Mesothelial cell of epicardium (in vitro differentiated cells): ENCODE data around the gene PYM1. TPM values are rescaled to one million over a fixed set of nuclear protein-coding genes. Genes with fewer than 3 reads are reported as not detected.

Experiments
- DNase-seq, 2 experiments: peaks; one replicate each; pipeline ENCODE4 v3.0.0; 2021; ENCODE audit warnings: low spot score in 2 of 2; ENCODE audit not compliant: unreplicated experiment in 2 of 2
- H3K27ac Mint-ChIP-seq: 2 replicates; pipeline ENCODE4 v1.8.0; 2021; ENCODE audit warnings: mixed read lengths
- H3K27me3 Mint-ChIP-seq: 2 replicates; pipeline ENCODE4 v1.8.0; 2021; ENCODE audit warnings: low read depth, mixed read lengths
- H3K36me3 Mint-ChIP-seq: 2 replicates; pipeline ENCODE4 v1.8.0; 2021; ENCODE audit warnings: mixed read lengths
- H3K4me1 Mint-ChIP-seq: 2 replicates; pipeline ENCODE4 v1.8.0; 2021; ENCODE audit warnings: mixed read lengths
- H3K4me3 Mint-ChIP-seq: 2 replicates; pipeline ENCODE4 v1.8.0; 2021; ENCODE audit warnings: mild to moderate bottlenecking, moderate library complexity, mixed read lengths
- H3K9me3 Mint-ChIP-seq: 2 replicates; pipeline ENCODE4 v1.8.0; 2021; ENCODE audit warnings: mixed read lengths
- CTCF ChIP-seq: fragments of 200-600 bp; sonication (generic); IDR thresholded peaks from one replicate; pipeline ENCODE4 v1.5.0; 2021; ENCODE audit warnings: antibody characterized with exemption; ENCODE audit not compliant: unreplicated experiment
- total RNA-seq: library from RNA; stranded (reverse); gene quantifications from 3 replicates; pipeline ENCODE4 v1.2.1, GENCODE V29; 2021

The PYM1 gene
- total RNA-seq, 1 donor from 2014 or later = 22.9 TPM

DNA sequence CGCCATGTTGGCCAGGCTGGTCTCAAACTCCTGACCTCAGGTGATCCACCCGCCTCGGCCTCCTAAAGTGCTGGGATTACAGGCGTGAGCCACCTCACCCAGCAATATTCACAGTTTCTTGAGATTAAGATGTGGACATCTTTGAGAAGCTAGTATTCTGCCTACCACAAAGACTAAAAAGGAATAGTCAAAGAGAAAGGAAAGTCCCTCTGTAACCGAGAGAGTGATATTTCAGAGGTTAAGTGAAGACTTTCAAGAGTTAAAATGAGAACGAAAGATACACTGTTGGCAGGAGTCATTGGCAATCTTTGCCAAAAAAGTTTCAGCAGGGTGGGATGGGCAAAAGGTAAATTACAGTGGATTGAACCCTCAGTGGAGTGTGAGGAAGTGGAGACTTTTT lies 18.9 kb upstream of the PYM1 start:
- no peak for TF ChIP-seq CTCF
- DNase-seq = no peak
- no peaks in the 10 kb centered on the region for H3K4me1 Mint-ChIP-seq
- peaks cover 5% of the 10 kb centered on the region for H3K36me3 Mint-ChIP-seq
- H3K27me3 Mint-ChIP-seq = no peaks in the 10 kb centered on the region
- H3K27ac Mint-ChIP-seq = no peak overlapping the region
- no peak overlapping the region for H3K4me3 Mint-ChIP-seq
- no peaks in the 10 kb centered on the region for H3K9me3 Mint-ChIP-seq

- peaks cover 5% of the 10 kb centered on the region for H3K36me3 Mint-ChIP-seq
- no peak for TF ChIP-seq CTCF
- peaks cover 2% of the 10 kb centered on the region for H3K4me1 Mint-ChIP-seq
- no peak for DNase-seq
- no peak overlapping the region for H3K27ac Mint-ChIP-seq
- H3K4me3 Mint-ChIP-seq = no peak overlapping the region
- no peaks in the 10 kb centered on the region for H3K27me3 Mint-ChIP-seq
- H3K9me3 Mint-ChIP-seq = no peaks in the 10 kb centered on the region
Measured at GRCh38 chr12:55942577-55943136, 15.0 kb upstream of the PYM1 start.

DNA sequence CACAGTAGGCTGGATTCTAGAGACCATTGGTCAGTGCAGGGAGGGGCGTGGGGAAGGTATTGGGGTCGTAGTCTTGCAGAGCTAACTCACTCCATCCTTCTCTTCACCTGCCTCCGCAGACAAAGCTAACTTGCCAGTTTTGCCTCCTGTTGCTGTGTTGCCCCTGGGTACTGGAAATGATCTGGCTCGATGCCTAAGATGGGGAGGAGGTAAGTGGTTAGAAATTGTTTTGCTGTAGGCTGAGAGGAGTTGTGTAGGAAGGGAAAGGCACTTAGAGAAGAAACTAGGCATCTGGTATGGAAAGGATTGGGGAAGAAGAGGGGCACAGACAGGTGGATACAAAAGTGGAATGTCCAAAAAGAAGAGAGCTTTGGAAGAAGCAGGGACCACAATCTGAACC lies 14.4 kb upstream of the PYM1 start:
- Mint-ChIP-seq H3K27ac (no peak overlapping the region), H3K4me1 (peaks cover 2% of the 10 kb centered on the region), H3K27me3 (no peaks in the 10 kb centered on the region), H3K36me3 (peaks cover 1% of the 10 kb centered on the region), H3K9me3 (no peaks in the 10 kb centered on the region), H3K4me3 (no peak overlapping the region)
- DNase-seq = no peak
- TF ChIP-seq CTCF = no peak

DNA sequence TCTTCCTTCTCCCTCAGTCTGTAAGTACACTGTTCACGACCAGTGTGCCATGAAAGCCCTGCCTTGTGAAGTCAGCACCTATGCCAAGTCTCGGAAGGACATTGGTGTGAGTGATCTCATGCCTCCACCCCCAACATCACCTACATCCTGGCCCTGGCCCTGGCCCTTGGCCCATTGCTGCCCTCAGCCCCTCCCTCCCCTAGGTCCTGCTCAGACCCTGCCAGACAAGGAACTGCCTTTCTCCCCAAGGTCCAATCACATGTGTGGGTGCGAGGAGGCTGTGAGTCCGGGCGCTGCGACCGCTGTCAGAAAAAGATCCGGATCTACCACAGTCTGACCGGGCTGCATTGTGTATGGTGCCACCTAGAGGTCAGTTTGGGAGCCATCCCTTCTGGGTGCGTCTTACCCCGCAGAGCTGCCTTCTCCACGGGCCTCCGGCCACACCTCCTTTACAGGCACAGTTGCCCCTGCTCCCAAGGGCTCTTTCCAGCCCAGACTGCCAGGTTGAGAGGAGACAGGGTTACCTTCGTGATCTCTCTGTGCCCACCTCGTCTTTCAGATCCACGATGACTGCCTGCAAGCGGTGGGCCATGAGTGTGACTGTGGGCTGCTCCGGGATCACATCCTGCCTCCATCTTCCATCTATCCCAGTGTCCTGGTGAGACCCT lies 12.5 kb upstream of the PYM1 start:
- Mint-ChIP-seq H3K4me3 (no peak overlapping the region), H3K27ac (no peak overlapping the region), H3K36me3 (peaks cover 1% of the 10 kb centered on the region), H3K27me3 (no peaks in the 10 kb centered on the region), H3K4me1 (peaks cover 2% of the 10 kb centered on the region), H3K9me3 (no peaks in the 10 kb centered on the region)
- TF ChIP-seq CTCF = peak; percentile 69
- DNase-seq = peak; percentile 56 to 86

- Mint-ChIP-seq H3K4me3 (no peak overlapping the region), H3K4me1 (peaks cover 2% of the 10 kb centered on the region), H3K36me3 (peaks cover 1% of the 10 kb centered on the region), H3K9me3 (no peaks in the 10 kb centered on the region), H3K27me3 (no peaks in the 10 kb centered on the region), H3K27ac (no peak overlapping the region)
- TF ChIP-seq CTCF = no peak
- DNase-seq = no peak
Measured at GRCh38 chr12:55938826-55939501, 11.3 kb upstream of the PYM1 start.
